ENCODE data around the gene PHACTR3.

Gene PHACTR3

DNA sequence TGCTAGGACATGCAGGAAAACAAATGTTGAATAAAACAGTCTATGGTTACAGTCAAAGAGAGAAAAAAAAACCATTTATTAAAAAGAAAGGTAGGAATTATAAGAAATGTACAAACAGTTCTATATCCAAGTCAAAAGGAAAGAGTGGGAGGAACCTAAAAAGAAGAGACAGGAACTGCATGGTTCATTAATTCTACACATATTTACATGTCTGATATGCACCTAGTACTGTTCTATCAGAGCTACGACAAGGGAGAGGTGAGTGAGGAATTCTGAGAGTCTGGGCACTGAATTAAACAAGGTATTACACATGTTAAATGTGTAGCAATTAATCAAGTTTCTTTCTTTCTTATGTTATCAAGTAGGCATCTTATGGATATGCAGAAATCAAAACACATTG, 287.2 kb downstream of the PHACTR3 start:
- DNase-seq = no peak

DNA sequence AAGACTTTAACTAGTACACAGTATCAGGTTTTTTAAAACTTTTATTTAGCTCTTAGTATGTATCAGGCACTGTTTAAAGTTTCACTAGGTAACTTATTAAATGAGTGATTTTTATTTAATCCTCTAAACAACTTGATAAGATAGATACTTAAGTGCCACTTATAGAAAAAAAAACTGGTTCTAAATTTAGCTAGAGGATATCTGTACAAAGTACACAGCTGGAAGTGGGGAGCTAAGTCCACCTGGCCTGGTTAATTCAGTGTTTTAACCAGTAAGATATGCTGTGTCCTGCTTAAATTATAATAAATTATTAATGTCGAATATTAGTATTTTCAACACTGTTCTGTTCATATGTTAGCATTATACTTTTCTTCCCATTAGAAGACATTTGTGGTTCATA, 291.6 kb downstream of the PHACTR3 start:
- no peak for DNase-seq

All from activated CD4-positive, alpha-beta T cell treated with anti-CD3 and anti-CD28 coated beads for 4 hours (primary cell).